H1 (cell line): Measurements from ENCODE around the gene RAP1B. TPM values are rescaled to one million over a fixed set of nuclear protein-coding genes. Genes with fewer than 3 reads are reported as not detected.

Experiments
- CTCF ChIA-PET: fragments of 300-600 bp; sonication (Branson Sonifier 250); formaldehyde crosslinking; loops from one replicate; lab custom pipeline; 2021; ENCODE audit not compliant: partially characterized antibody; lab: Charles Lee
- POLR2A ChIA-PET: fragments of 300-600 bp; sonication (Branson Sonifier 250); formaldehyde crosslinking; loops from one replicate; lab custom pipeline; 2021; ENCODE audit warnings: inconsistent platforms; ENCODE audit not compliant: partially characterized antibody; lab: Charles Lee
- DNase-seq, 2 experiments: peaks; one replicate each; pipeline versions ENCODE4 v3.0.0 to v3.0.0-alpha.2; 2010 to 2022; ENCODE audit warnings: low spot score in 2 of 2, low read depth in 1 of 2, mixed read lengths in 1 of 2
- FAIRE-seq: peaks from 2 replicates; lab custom pipeline; 2011; peaks lifted over from hg19 to GRCh38; lab: Jason Lieb, UNC
- H2AFZ ChIP-seq: 2 replicates; pipeline ENCODE4 v1.8.1; 2012; ENCODE audit warnings: low read length, inconsistent platforms
- H2AK5ac ChIP-seq: 2 replicates; pipeline ENCODE4 v1.6.1; 2013; ENCODE audit warnings: low read depth, low read length
- H2BK120ac ChIP-seq: replicated peaks from 2 replicates; pipeline ENCODE3; 2013; ENCODE audit warnings: low read depth, low read length, inconsistent platforms
- H2BK12ac ChIP-seq: 2 replicates; pipeline ENCODE4 v1.6.1; 2013; ENCODE audit warnings: low read depth, low read length
- H2BK15ac ChIP-seq: 2 replicates; pipeline ENCODE4 v1.6.1; 2013; ENCODE audit warnings: low read length
- H2BK20ac ChIP-seq: 2 replicates; pipeline ENCODE4 v1.6.1; 2013; ENCODE audit warnings: low read length
- H2BK5ac ChIP-seq: 2 replicates; pipeline ENCODE4 v1.6.1; 2013; ENCODE audit warnings: low read depth, low read length
- H3K14ac ChIP-seq: 2 replicates; pipeline ENCODE4 v1.6.1; 2013; ENCODE audit warnings: inconsistent platforms; ENCODE audit not compliant: insufficient read length
- H3K18ac ChIP-seq: 2 replicates; pipeline ENCODE4 v1.6.1; 2013; ENCODE audit warnings: low read length; ENCODE audit errors: extremely low read depth
- H3K23ac ChIP-seq: 2 replicates; pipeline ENCODE4 v1.6.1; 2013; ENCODE audit warnings: inconsistent platforms; ENCODE audit not compliant: insufficient read length
- H3K23me2 ChIP-seq: 2 replicates; pipeline ENCODE4 v1.6.1; 2013; ENCODE audit warnings: low read depth, low read length
- H3K27ac ChIP-seq: 2 replicates; pipeline ENCODE4 v1.6.1; 2011; ENCODE audit warnings: low read depth, low read length, inconsistent platforms
- H3K27me3 ChIP-seq, 4 experiments: replicated peaks in 1 of 4; 1 replicate in 1 of 4; 2 replicates in 3 of 4; pipeline versions ENCODE4 v1.6.1 to v1.8.1; 2011 to 2013; ENCODE audit warnings: low read length in 3 of 4, mild to moderate bottlenecking in 3 of 4, inconsistent platforms in 2 of 4, mixed read lengths in 2 of 4, moderate library complexity in 1 of 4; ENCODE audit not compliant: control insufficient read depth in 3 of 4, insufficient read depth in 3 of 4; ENCODE audit errors: extremely low read depth in 1 of 4
- H3K36me3 ChIP-seq, 4 experiments: 2 replicates each; pipeline versions ENCODE4 v1.6.1 to v1.8.1; 2011 to 2013; ENCODE audit warnings: mild to moderate bottlenecking in 4 of 4, low read length in 3 of 4, moderate library complexity in 2 of 4, control low read depth in 1 of 4, inconsistent platforms in 1 of 4; ENCODE audit not compliant: insufficient read depth in 4 of 4, control insufficient read depth in 2 of 4
- H3K4ac ChIP-seq: replicated peaks from 2 replicates; pipeline ENCODE3; 2013; ENCODE audit warnings: low read length, low read depth, mixed read lengths, inconsistent platforms; ENCODE audit not compliant: insufficient read length
- H3K4me1 ChIP-seq, 4 experiments: replicated peaks in 1 of 4; 1 replicate in 1 of 4; 2 replicates in 3 of 4; pipeline versions ENCODE4 v1.6.1 to v1.8.1; 2011 to 2013; ENCODE audit warnings: low read length in 3 of 4, inconsistent platforms in 2 of 4, mixed read lengths in 1 of 4; ENCODE audit not compliant: insufficient read depth in 4 of 4, control insufficient read depth in 3 of 4
- H3K4me2 ChIP-seq, 2 experiments: 2 replicates each; pipeline versions ENCODE4 v1.6.1 to v1.8.1; 2011 to 2013; ENCODE audit warnings: low read depth in 2 of 2, low read length in 2 of 2, control low read depth in 1 of 2, inconsistent platforms in 1 of 2, mild to moderate bottlenecking in 1 of 2; ENCODE audit not compliant: insufficient read depth in 1 of 2
- H3K4me3 ChIP-seq, 4 experiments: fragments of 200-600, 300-600 bp in 1 of 4; sonication (generic), shearing (Covaris generic), sonication (Bioruptor Twin) in 1 of 4; 2 replicates each; pipeline versions ENCODE4 v1.5.1 to v1.8.1; 2011 to 2016; ENCODE audit warnings: low read length in 4 of 4, low read depth in 3 of 4, control low read depth in 2 of 4, inconsistent platforms in 2 of 4, mild to moderate bottlenecking in 2 of 4, mixed read lengths in 1 of 4, moderate library complexity in 1 of 4; ENCODE audit not compliant: insufficient read depth in 2 of 4; ENCODE audit errors: extremely low read depth in 1 of 4
- H3K56ac ChIP-seq: replicated peaks from 2 replicates; pipeline ENCODE3; 2013; ENCODE audit warnings: low read depth, mild to moderate bottlenecking, mixed read lengths, low read length, inconsistent platforms; ENCODE audit not compliant: insufficient read length
- H3K79me1 ChIP-seq: 2 replicates; pipeline ENCODE4 v1.6.1; 2013; ENCODE audit warnings: low read depth, low read length, control low read depth
- H3K79me2 ChIP-seq, 2 experiments: 2 replicates each; pipeline versions ENCODE4 v1.6.1 to v1.8.1; 2012 to 2013; ENCODE audit warnings: low read length in 2 of 2, mild to moderate bottlenecking in 2 of 2, inconsistent platforms in 1 of 2; ENCODE audit not compliant: insufficient read depth in 2 of 2, control insufficient read depth in 1 of 2
- H3K9ac ChIP-seq, 4 experiments: replicated peaks in 1 of 4; 1 replicate in 1 of 4; 2 replicates in 3 of 4; pipeline versions ENCODE4 v1.6.1 to v1.8.1; 2011 to 2013; ENCODE audit warnings: low read depth in 3 of 4, low read length in 3 of 4, control low read depth in 2 of 4, mild to moderate bottlenecking in 2 of 4, moderate library complexity in 2 of 4, inconsistent platforms in 1 of 4; ENCODE audit errors: extremely low read depth in 1 of 4
- H3K9me3 ChIP-seq, 2 experiments: 2 replicates each; pipeline versions ENCODE4 v1.6.1 to v1.8.1; 2012 to 2013; ENCODE audit warnings: mild to moderate bottlenecking in 2 of 2, moderate library complexity in 2 of 2, control low read depth in 1 of 2, inconsistent platforms in 1 of 2, low read depth in 1 of 2, low read length in 1 of 2, mixed read lengths in 1 of 2; ENCODE audit not compliant: insufficient read depth in 2 of 2
- H4K20me1 ChIP-seq, 2 experiments: replicated peaks in 1 of 2; 2 replicates each; pipeline versions ENCODE3 to v1.8.1; 2011 to 2013; ENCODE audit warnings: inconsistent platforms in 2 of 2, low read length in 2 of 2, mild to moderate bottlenecking in 1 of 2; ENCODE audit not compliant: insufficient read depth in 2 of 2, control insufficient read depth in 1 of 2
- H4K5ac ChIP-seq: 2 replicates; pipeline ENCODE4 v1.6.1; 2013; ENCODE audit warnings: low read length, low read depth, mixed read lengths, inconsistent platforms; ENCODE audit not compliant: insufficient read length
- H4K8ac ChIP-seq: 2 replicates; pipeline ENCODE4 v1.8.0; 2013; ENCODE audit warnings: mild to moderate bottlenecking, moderate library complexity, low read length, inconsistent platforms; ENCODE audit not compliant: insufficient read depth; ENCODE audit errors: extremely low read depth
- H4K91ac ChIP-seq: replicated peaks from 2 replicates; pipeline ENCODE3; 2013; ENCODE audit warnings: low read length, mixed read lengths, inconsistent platforms; ENCODE audit not compliant: insufficient read length
- BCL11A ChIP-seq, 2 experiments: IDR thresholded peaks; one replicate each; pipeline ENCODE4 v1.6.1; 2011; ENCODE audit warnings: low read depth in 2 of 2, low read length in 2 of 2, mild to moderate bottlenecking in 2 of 2
- CHD2 ChIP-seq: IDR thresholded peaks from 2 replicates; pipeline ENCODE4 v1.6.1; 2012; ENCODE audit warnings: low read length, improper control_type of control experiment
- CREB1 ChIP-seq: IDR thresholded peaks from 2 replicates; pipeline ENCODE4 v1.6.1; 2012; ENCODE audit warnings: inconsistent platforms
- KDM1A ChIP-seq: fragments of 200-600, 300-600 bp; sonication (generic); IDR thresholded peaks from 2 replicates; pipeline ENCODE4 v1.7.1; 2016; ENCODE audit warnings: mild to moderate bottlenecking, low read length, borderline replicate concordance
- RAD21 ChIP-seq, 2 experiments: IDR thresholded peaks in 1 of 2; conservative IDR thresholded peaks in 1 of 2; 2 replicates each; pipeline ENCODE4 v1.6.1; 2011; ENCODE audit warnings: low read depth in 2 of 2, low read length in 2 of 2, improper control_type of control experiment in 1 of 2, inconsistent platforms in 1 of 2, mild to moderate bottlenecking in 1 of 2, moderate library complexity in 1 of 2
- SP4 ChIP-seq: IDR thresholded peaks from 2 replicates; pipeline ENCODE4 v1.6.1; 2012; ENCODE audit warnings: low read length, inconsistent platforms
- WGBS, 2 experiments: shearing (Covaris generic) in 1 of 2; methylation state at CpG; one replicate each; pipeline versions ENCODE4 v1.1.6 to v1.1.7; 2013 to 2015; ENCODE audit warnings: low lambda C conversion rate in 2 of 2, mixed read lengths in 2 of 2, inconsistent platforms in 1 of 2, low coverage in 1 of 2, missing lambda C conversion rate in 1 of 2; ENCODE audit not compliant: insufficient replicate concordance in 2 of 2, insufficient coverage in 1 of 2, insufficient read length in 1 of 2; ENCODE audit errors: extremely low coverage in 1 of 2, missing lambda C conversion rate in 1 of 2; 5-methylcytosine and 5-hydroxymethylcytosine counted together
- long read RNA-seq, 2 experiments: library from RNA in 1 of 2; library from capped mRNA in 1 of 2; stranded (forward); transcript quantifications; one replicate each; pipeline ENCODE4 v2.0.0, GENCODE V29; 2021; ENCODE audit warnings: inconsistent platforms in 1 of 2
- polyA minus RNA-seq, 3 experiments: library from RNA; depleted of rRNA, polyadenylated mRNA; stranded (reverse); fragments of >200 nt; gene quantifications; 1 replicate in 2 of 3; 2 replicates in 1 of 3; pipeline ENCODE4 v1.2.3, GENCODE V29; 2011
- polyA plus RNA-seq, 7 experiments: library from polyadenylated mRNA; depleted of rRNA in 3 of 7; stranded (reverse) in 5 of 7; unstranded in 2 of 7; fragments of >200 nt in 5 of 7; fragments of 200-250 nt in 2 of 7; gene quantifications; 1 replicate in 5 of 7; 2 replicates in 1 of 7; 4 replicates in 1 of 7; pipeline versions ENCODE4 v1.2.1 to v1.2.3, GENCODE V29; 2011 to 2013; ENCODE audit warnings: missing spikeins in 2 of 7, mixed read lengths in 2 of 7
- total RNA-seq: library from RNA; stranded (reverse); fragmentation: NEBNext Ultra II Directional; extraction: Animal tissue kit (Norgen Biotek cat#: 25700); gene quantifications from 2 replicates; pipeline ENCODE4 v1.2.1, GENCODE V29; 2021
- TF ChIP-seq, protein P1 (sequence below): IDR thresholded peaks from 2 replicates; pipeline ENCODE4 v1.6.1; 2011; ENCODE audit warnings: low read depth, mild to moderate bottlenecking, low read length; ENCODE audit not compliant: insufficient read depth

The RAP1B gene
- total RNA-seq (101 and 112 TPM in 2 replicates), polyA plus RNA-seq (2011; rRNA removed) (40.7 and 61.4 TPM in 2 replicates), polyA minus RNA-seq (2011; rRNA and poly(A)+ RNA removed) (28.6 and 46.4 TPM in 2 replicates)
- polyA plus RNA-seq (2011; cell fraction: cytosol; rRNA removed): 91.1 TPM
- polyA plus RNA-seq (2011; cell fraction: nucleus; rRNA removed): 23.7 TPM
- polyA plus RNA-seq (2012, experiment 1 of 2): 65.1 to 97.1 TPM (median 84.6 TPM) in 4 replicates
- polyA plus RNA-seq (2012, experiment 2 of 2): 9.2 TPM
- polyA plus RNA-seq (2013, experiment 1 of 2): 72.6 TPM
- polyA plus RNA-seq (2013, experiment 2 of 2): 78.4 TPM
- polyA minus RNA-seq (2011; cell fraction: cytosol; rRNA and poly(A)+ RNA removed): 65.5 TPM
- polyA minus RNA-seq (2011; cell fraction: nucleus; rRNA and poly(A)+ RNA removed): 44.8 TPM
- long read RNA-seq, experiment 1, full-length matches to known transcripts: 63 of 132 reads
- long read RNA-seq, experiment 1, partial matches to known transcripts: 24 of 132 reads
- long read RNA-seq, experiment 1, other reads (novel, unspliced or antisense): 45 of 132 reads
- long read RNA-seq, experiment 2, full-length matches to known transcripts: 15 of 46 reads
- long read RNA-seq, experiment 2, partial matches to known transcripts: 27 of 46 reads
- long read RNA-seq, experiment 2, other reads (novel, unspliced or antisense): 4 of 46 reads

DNA sequence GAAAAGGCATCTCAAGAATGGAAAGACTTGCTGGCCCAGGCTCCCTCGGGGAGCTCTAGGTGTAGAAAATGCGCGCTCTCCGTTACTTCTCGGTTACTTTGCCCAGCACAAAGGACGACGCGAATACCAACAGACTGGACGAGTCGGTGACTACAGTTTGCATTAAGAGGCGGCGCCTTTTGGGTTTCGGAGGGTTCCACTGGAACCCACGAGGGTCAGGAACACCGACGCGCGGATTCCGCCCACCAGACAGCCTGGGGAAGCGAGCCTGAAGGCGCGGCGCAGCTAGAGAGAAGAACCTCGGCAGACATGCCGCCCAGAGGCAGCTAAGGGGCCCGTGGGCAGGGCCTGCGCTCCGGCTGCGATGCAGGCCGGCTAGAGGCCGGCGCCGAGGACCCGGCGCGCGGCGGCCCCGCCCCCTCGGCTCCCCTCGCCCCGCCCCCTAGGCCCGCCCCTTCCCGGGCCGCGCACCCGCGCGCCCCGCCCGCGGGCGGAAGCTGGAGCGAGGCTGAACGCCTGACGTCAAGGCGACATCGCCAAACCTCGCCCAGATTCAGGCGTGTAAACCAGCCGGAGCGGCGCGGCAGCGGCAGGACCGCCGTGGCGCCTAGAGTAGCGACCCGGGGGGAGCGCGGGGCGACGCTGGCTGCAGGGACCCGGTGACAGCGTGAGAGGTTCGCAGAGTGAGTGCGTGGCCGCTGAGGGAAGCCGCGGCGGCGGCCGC is at the start of gene RAP1B:
Gene RAP1B (plus strand): TSS at position 530 of the 724 bp plus-strand sequence. CDS start 37,826 bp downstream, outside the sequence.
- WGBS, 2 experiments: 3% methylated on average over 54 of the region's 84 CpGs; no CpG with 5 or more reads in 1 of the 2 experiments
- Histone ChIP-seq H2BK20ac (no peak within 1 kb of the TSS), H3K27ac (peak within 1 kb of the TSS; percentile 93), H2BK120ac (no peak within 1 kb of the TSS), H3K23ac (no peak within 1 kb of the TSS), H3K9ac (peak within 1 kb of the TSS; percentile 86 to 94 (median 88)), H4K5ac (peak within 1 kb of the TSS; percentile 95), H3K4me2 (peak within 1 kb of the TSS; percentile 66 to 96), H3K4ac (peak within 1 kb of the TSS; percentile 77), H3K36me3 (peaks cover 0 to 5% (median 0%) of the 10 kb centered on the region in 4 experiments; a peak in 2 of 8 replicates), H3K79me1 (0 out of 2 replicates have a peak, but pooled peaks cover 2% of the 10 kb centered on the region), H3K18ac (peak within 1 kb of the TSS; percentile 65), H3K4me1 (peaks cover 0 to 12% (median 5%) of the 10 kb centered on the region in 4 experiments; a peak in 6 of 7 replicates), H3K9me3 (no peaks in the 10 kb centered on the region), H3K27me3 (no peaks in the 10 kb centered on the region), H2AK5ac (no peak within 1 kb of the TSS), H3K23me2 (peaks cover 4% of the 10 kb centered on the region; the same call in 1 of the 2 replicates), H3K4me3 (peak within 1 kb of the TSS; percentile 84 to 94 (median 86)), H2AFZ (peak within 1 kb of the TSS; percentile 98), H3K79me2 (peaks cover 8 to 43% of the 10 kb centered on the region in 2 experiments), H2BK12ac (peak within 1 kb of the TSS; percentile 19; the same call in 1 of the 2 replicates), H4K91ac (peak within 1 kb of the TSS; percentile 89), H4K20me1 (peaks cover 11 to 12% of the 10 kb centered on the region in 2 experiments), H3K14ac (no peak within 1 kb of the TSS), H2BK15ac (no peak within 1 kb of the TSS), H4K8ac (peak within 1 kb of the TSS; percentile 96), H3K56ac (peak within 1 kb of the TSS; percentile 91), H2BK5ac (peak within 1 kb of the TSS; percentile 89)
- DNase-seq (peak in 1 of 2 experiments; percentile 83), FAIRE-seq (no peak)
- ChIA-PET CTCF (no interaction called here), POLR2A (interaction anchor here (0.6 to 2.5 kb wide), 16 partner anchors 10 to 279 kb away, joined by 3 to 7 read pairs (median 3); partner anchors contain the start of gene MDM1)
- no peak for TF ChIP-seq CHD2
- TF ChIP-seq RAD21 (IDR thresholded peaks at IDR 0.05 in 1 of 2, conservative IDR thresholded peaks at IDR 0.05 in 1 of 2; ENCODE audit: low read depth in 2 of 2, low read length in 2 of 2): peak in 1 of 2 experiments; percentile 11; a peak in 1 of 4 replicates
- no peak; the same call in 1 of the 2 replicates for TF ChIP-seq SP4
- no peak; the same call in 1 of the 2 replicates for TF ChIP-seq KDM1A
- TF ChIP-seq, protein P1, sequence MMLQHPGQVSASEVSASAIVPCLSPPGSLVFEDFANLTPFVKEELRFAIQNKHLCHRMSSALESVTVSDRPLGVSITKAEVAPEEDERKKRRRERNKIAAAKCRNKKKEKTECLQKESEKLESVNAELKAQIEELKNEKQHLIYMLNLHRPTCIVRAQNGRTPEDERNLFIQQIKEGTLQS: no peak
- TF ChIP-seq CREB1: peak; percentile 72; the same call in 1 of the 2 replicates
- no peak for TF ChIP-seq BCL11A (IDR thresholded peaks at IDR 0.05; ENCODE audit: low read depth in 2 of 2, low read length in 2 of 2)
